HEK293 (cell line): ENCODE measurements around the gene KRCC1.

Experiments used
- CTCF ChIA-PET: fragments of 350-600 bp; formaldehyde crosslinking; extraction: SDS; loops from one replicate; lab custom pipeline; 2021; ENCODE audit warnings: antibody characterized with exemption; lab: Yijun Ruan, JAX
- POLR2A ChIA-PET: fragments of 300-600 bp; formaldehyde crosslinking; extraction: SDS; loops from one replicate; lab custom pipeline; 2020; ENCODE audit warnings: antibody characterized with exemption, inconsistent platforms; lab: Yijun Ruan, JAX
- H3K27ac ChIP-seq: fragments of 200-500 bp; sonication (Bioruptor generic); 2 replicates; pipeline ENCODE4 v1.5.1; 2014; ENCODE audit warnings: low read depth, low read length, control low read depth, inconsistent platforms; ENCODE audit errors: extremely low read depth
- H3K36me3 ChIP-seq, 2 experiments: fragments of 200-500 bp in 1 of 2; sonication (Bioruptor generic) in 1 of 2; 1 replicate in 1 of 2; 2 replicates in 1 of 2; pipeline ENCODE4 v1.5.1; 2014 to 2017; ENCODE audit warnings: inconsistent platforms in 2 of 2, low read length in 2 of 2; ENCODE audit not compliant: control insufficient read depth in 2 of 2, insufficient read depth in 1 of 2
- H3K4me1 ChIP-seq: fragments of 200-500 bp; sonication (Bioruptor generic); 2 replicates; pipeline ENCODE4 v1.5.1; 2014; ENCODE audit warnings: mild to moderate bottlenecking, low read length, inconsistent platforms; ENCODE audit not compliant: control insufficient read depth, insufficient read depth
- H3K4me3 ChIP-seq: 2 replicates; pipeline ENCODE4 v1.5.1; 2011; ENCODE audit warnings: low read depth, mild to moderate bottlenecking, control low read depth, low read length, moderate library complexity
- H3K9me3 ChIP-seq: fragments of 200-500 bp; sonication (Bioruptor generic); 2 replicates; pipeline ENCODE4 v1.5.1; 2014; ENCODE audit warnings: low read depth, low read length, inconsistent platforms; ENCODE audit not compliant: control insufficient read depth, insufficient read depth
- GLIS2 ChIP-seq: fragments of 450-650 bp; formaldehyde crosslinking; IDR thresholded peaks from 2 replicates; pipeline ENCODE4 v1.5.1; 2016; ENCODE audit warnings: missing biosample characterization, missing genetic modification characterization
- HOXC10 ChIP-seq: sonication (generic); formaldehyde crosslinking; IDR thresholded peaks from 2 replicates; pipeline ENCODE4 v1.8.1; 2023; ENCODE audit warnings: mild to moderate bottlenecking, missing genetic modification reagents
- HOXD13 ChIP-seq: sonication (generic); formaldehyde crosslinking; IDR thresholded peaks from 2 replicates; pipeline ENCODE4 v1.8.0; 2022; ENCODE audit warnings: missing genetic modification reagents, borderline replicate concordance
- OSR2 ChIP-seq: fragments of 450-650 bp; formaldehyde crosslinking; IDR thresholded peaks from 2 replicates; pipeline ENCODE4 v1.5.1; 2016; ENCODE audit warnings: missing biosample characterization, missing genetic modification characterization
- PRDM4 ChIP-seq: fragments of 450-650 bp; formaldehyde crosslinking; IDR thresholded peaks from 2 replicates; pipeline ENCODE4 v1.5.1; 2017; ENCODE audit warnings: missing biosample characterization, missing genetic modification characterization
- SCRT1 ChIP-seq: fragments of 450-650 bp; formaldehyde crosslinking; IDR thresholded peaks from 2 replicates; pipeline ENCODE4 v1.5.1; 2016; ENCODE audit warnings: missing biosample characterization, missing genetic modification characterization, borderline replicate concordance
- SP3 ChIP-seq: fragments of 450-650 bp; formaldehyde crosslinking; IDR thresholded peaks from 2 replicates; pipeline ENCODE4 v1.5.1; 2016; ENCODE audit warnings: missing biosample characterization, missing genetic modification characterization
- ZBTB17 ChIP-seq: fragments of 450-650 bp; formaldehyde crosslinking; IDR thresholded peaks from 2 replicates; pipeline ENCODE4 v1.5.1; 2016; ENCODE audit warnings: missing biosample characterization, missing genetic modification characterization
- ZNF146 ChIP-seq: fragments of 450-650 bp; formaldehyde crosslinking; IDR thresholded peaks from 2 replicates; pipeline ENCODE4 v1.5.1; 2016; ENCODE audit warnings: missing biosample characterization, missing genetic modification characterization
- ZNF155 ChIP-seq: fragments of 450-650 bp; formaldehyde crosslinking; IDR thresholded peaks from 2 replicates; pipeline ENCODE4 v1.5.1; 2016; ENCODE audit warnings: missing biosample characterization, missing genetic modification characterization
- ZNF19 ChIP-seq: fragments of 450-650 bp; formaldehyde crosslinking; IDR thresholded peaks from 2 replicates; pipeline ENCODE4; 2016; ENCODE audit warnings: missing biosample characterization, missing genetic modification characterization, low read depth
- ZNF211 ChIP-seq: fragments of 450-650 bp; formaldehyde crosslinking; IDR thresholded peaks from 2 replicates; pipeline ENCODE4 v1.5.1; 2016; ENCODE audit warnings: low read depth, missing biosample characterization, missing genetic modification characterization
- ZNF354C ChIP-seq: fragments of 450-650 bp; formaldehyde crosslinking; IDR thresholded peaks from 2 replicates; pipeline ENCODE4 v1.5.1; 2016; ENCODE audit warnings: missing biosample characterization, missing genetic modification characterization, low read depth, borderline replicate concordance
- ZNF362 ChIP-seq: fragments of 450-650 bp; formaldehyde crosslinking; IDR thresholded peaks from 2 replicates; pipeline ENCODE4 v1.5.1; 2016; ENCODE audit warnings: missing biosample characterization, missing genetic modification characterization
- ZNF423 ChIP-seq: fragments of 450-650 bp; formaldehyde crosslinking; IDR thresholded peaks from 2 replicates; pipeline ENCODE4 v1.5.1; 2016; ENCODE audit warnings: missing biosample characterization, missing genetic modification characterization
- ZNF48 ChIP-seq: fragments of 450-650 bp; formaldehyde crosslinking; IDR thresholded peaks from 2 replicates; pipeline ENCODE4 v1.5.1; 2016; ENCODE audit warnings: missing biosample characterization, missing genetic modification characterization
- ZNF518A ChIP-seq: fragments of 450-650 bp; formaldehyde crosslinking; conservative IDR thresholded peaks from 2 replicates; pipeline ENCODE4 v1.5.1; 2016; ENCODE audit warnings: low read depth, missing biosample characterization, missing genetic modification characterization
- ZNF529 ChIP-seq: fragments of 450-650 bp; formaldehyde crosslinking; IDR thresholded peaks from 2 replicates; pipeline ENCODE4 v1.5.1; 2017; ENCODE audit warnings: missing genetic modification characterization, missing biosample characterization; ENCODE audit not compliant: insufficient replicate concordance
- ZNF548 ChIP-seq: fragments of 450-650 bp; formaldehyde crosslinking; IDR thresholded peaks from 2 replicates; pipeline ENCODE4 v1.5.1; 2016; ENCODE audit warnings: missing biosample characterization, missing genetic modification characterization
- ZNF571 ChIP-seq: fragments of 450-650 bp; formaldehyde crosslinking; IDR thresholded peaks from 2 replicates; pipeline ENCODE4 v1.5.0; 2017; ENCODE audit warnings: missing biosample characterization, missing genetic modification characterization
- ZNF621 ChIP-seq: fragments of 450-650 bp; formaldehyde crosslinking; IDR thresholded peaks from 2 replicates; pipeline ENCODE4 v1.5.1; 2017; ENCODE audit warnings: missing biosample characterization, missing genetic modification characterization
- ZNF624 ChIP-seq: fragments of 450-650 bp; formaldehyde crosslinking; IDR thresholded peaks from 2 replicates; pipeline ENCODE4 v1.5.1; 2017; ENCODE audit warnings: missing biosample characterization, missing genetic modification characterization
- ZNF776 ChIP-seq: fragments of 450-650 bp; formaldehyde crosslinking; IDR thresholded peaks from 2 replicates; pipeline ENCODE4 v1.5.0; 2017; ENCODE audit warnings: missing biosample characterization, missing genetic modification characterization, borderline replicate concordance
- TF ChIP-seq, protein P1 (sequence below): fragments of 450-650 bp; formaldehyde crosslinking; IDR thresholded peaks from 2 replicates; pipeline ENCODE4 v1.5.1; 2016; ENCODE audit warnings: missing biosample characterization, missing genetic modification characterization

Gene KRCC1

DNA sequence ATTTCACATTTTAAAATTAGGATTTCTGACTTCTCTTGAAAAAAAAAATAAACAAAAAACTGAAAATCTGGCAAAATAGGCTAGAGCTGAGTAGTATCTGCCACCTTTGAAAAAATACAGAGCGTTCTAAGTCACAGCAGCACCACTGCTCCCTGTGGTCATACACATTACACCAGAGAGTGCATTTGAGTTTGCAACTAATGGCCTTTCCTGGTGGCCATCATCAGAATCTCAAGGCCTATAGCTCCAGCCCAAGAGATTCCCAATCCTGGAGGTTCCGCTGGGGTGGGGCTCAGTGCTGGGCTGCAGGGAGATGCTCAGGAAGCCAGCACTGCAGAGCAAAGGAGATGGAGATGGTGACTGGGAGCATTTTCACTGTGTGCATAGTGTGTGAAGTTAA is 29.5 kb upstream of the KRCC1 start:
- TF ChIP-seq ZNF621 (tag by site-specific recombination) (no peak), ZNF518A (tag by site-specific recombination) (no peak)
- TF ChIP-seq, protein P1, sequence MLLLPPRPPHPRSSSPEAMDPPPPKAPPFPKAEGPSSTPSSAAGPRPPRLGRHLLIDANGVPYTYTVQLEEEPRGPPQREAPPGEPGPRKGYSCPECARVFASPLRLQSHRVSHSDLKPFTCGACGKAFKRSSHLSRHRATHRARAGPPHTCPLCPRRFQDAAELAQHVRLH (tag by site-specific recombination) = no peak
- Histone ChIP-seq H3K4me3 (no peak overlapping the region), H3K9me3 (no peaks in the 10 kb centered on the region), H3K27ac (no peak overlapping the region), H3K4me1 (no peaks in the 10 kb centered on the region), H3K36me3 (no peaks in the 10 kb centered on the region)
- ChIA-PET POLR2A (no interaction called here), CTCF (interaction anchor here (1.0 to 2.4 kb wide), 2 partner anchors 25 to 75 kb away, joined by 3 to 17 read pairs; no protein-coding TSS in a partner anchor)

- no peaks in the 10 kb centered on the region for H3K9me3 ChIP-seq
- TF ChIP-seq OSR2 (tag by site-specific recombination) (no peak), ZNF354C (tag by site-specific recombination) (no peak), ZNF48 (tag by site-specific recombination) (no peak), ZNF548 (tag by site-specific recombination) (no peak), HOXC10 (CRISPR knock-in tag) (no peak), ZNF776 (tag by site-specific recombination) (no peak), ZNF624 (no peak), ZNF529 (tag by site-specific recombination) (no peak), ZNF19 (tag by site-specific recombination) (no peak), ZNF146 (tag by site-specific recombination) (no peak), ZNF571 (tag by site-specific recombination) (no peak)
- POLR2A ChIA-PET = no interaction called here
- no peaks in the 10 kb centered on the region for H3K36me3 ChIP-seq
- CTCF ChIA-PET = interaction anchor here (0.6 to 1.8 kb wide), 2 partner anchors 22 to 464 kb away, joined by 3 to 9 read pairs; no protein-coding TSS in a partner anchor
- no peak overlapping the region for H3K4me3 ChIP-seq
- no peak overlapping the region for H3K27ac ChIP-seq
- no peaks in the 10 kb centered on the region for H3K4me1 ChIP-seq
Observed at GRCh38 chr2:88082781-88083180, 27.2 kb upstream of the KRCC1 start.

DNA sequence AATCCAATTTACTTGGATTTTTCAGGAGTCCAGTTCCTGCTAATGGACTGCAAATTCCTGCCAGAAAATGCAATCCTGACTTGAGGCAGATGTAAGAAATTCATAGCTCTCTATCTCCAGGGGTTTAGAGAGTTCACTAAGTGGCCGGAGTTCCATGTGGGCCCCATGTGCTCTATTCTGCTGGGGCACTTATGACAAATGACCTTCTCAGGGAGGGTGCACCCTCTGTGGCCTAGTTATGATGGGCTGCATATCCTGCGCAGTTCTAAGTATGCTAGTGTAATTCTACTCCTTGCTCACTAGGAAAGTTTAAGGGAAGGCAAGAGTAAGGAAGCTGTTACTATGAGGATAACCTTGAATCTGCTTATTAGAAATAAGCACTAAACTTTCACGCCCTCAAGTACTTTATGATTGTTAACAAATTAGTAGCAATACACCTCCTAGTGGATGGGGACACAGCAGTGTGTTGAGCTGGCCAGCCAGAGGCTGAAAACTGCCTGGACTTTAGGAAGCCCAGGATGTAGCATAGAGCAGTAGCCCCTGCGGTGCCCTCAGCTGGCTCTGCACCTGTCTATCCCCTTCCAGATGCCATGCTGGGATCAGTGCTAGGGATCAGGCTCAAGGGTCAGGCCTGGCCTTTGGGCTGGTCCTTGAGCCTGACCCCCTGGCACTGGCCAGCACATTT is 26.5 kb upstream of the KRCC1 start:
- ChIA-PET POLR2A (no interaction called here), CTCF (interaction anchor here (0.6 to 1.8 kb wide), 3 partner anchors 21 to 465 kb away, joined by 3 to 9 read pairs (median 4); no protein-coding TSS in a partner anchor)
- Histone ChIP-seq H3K4me1 (no peaks in the 10 kb centered on the region), H3K4me3 (no peak overlapping the region), H3K9me3 (no peaks in the 10 kb centered on the region), H3K36me3 (no peaks in the 10 kb centered on the region), H3K27ac (no peak overlapping the region)
- no peak for TF ChIP-seq SP3 (tag by site-specific recombination)
- no peak for TF ChIP-seq GLIS2 (tag by site-specific recombination)
- no peak for TF ChIP-seq ZNF423 (tag by site-specific recombination)
- no peak for TF ChIP-seq PRDM4
- no peak for TF ChIP-seq ZBTB17 (tag by site-specific recombination)
- no peak for TF ChIP-seq ZNF362 (tag by site-specific recombination)
- TF ChIP-seq HOXD13 (CRISPR knock-in tag) = no peak
- no peak for TF ChIP-seq SCRT1 (tag by site-specific recombination)
- no peak for TF ChIP-seq ZNF155 (tag by site-specific recombination)
- no peak for TF ChIP-seq ZNF211 (tag by site-specific recombination)
